ENCODE data around the gene ADTRP. TPM values are rescaled to one million over a fixed set of nuclear protein-coding genes. Genes with fewer than 3 reads are reported as not detected.

The ADTRP gene
- polyA plus RNA-seq, 1 donor (not counting 4 experiments of a cell fraction or from before 2014, with no cell fraction given), result 16.7 TPM

GRCh38 chr6:11771473-11772048 is 7.0 kb downstream of the ADTRP start:
- TF ChIP-seq CTCF (optimal IDR thresholded peaks at IDR 0.05 in 1 of 3, IDR thresholded peaks at IDR 0.05 in 1 of 3, conservative IDR thresholded peaks at IDR 0.05 in 1 of 3; ENCODE audit: extremely low read depth in 1 of 3, insufficient read depth in 2 of 3, low read length in 3 of 3) (no peak), EZH2 (IDR thresholded peaks at IDR 0.05; ENCODE audit: low read length) (no peak)
- dilution Hi-C loops (cut with MboI; ENCODE audit: extremely low pct_ligation_motif_present, low sequenced_read_pairs), result no loop called here
- Histone ChIP-seq H3K79me2 (ENCODE audit: control insufficient read depth, insufficient read depth, low read length) (no peaks in the 10 kb centered on the region), H3K9me3 (ENCODE audit: control insufficient read depth, low read depth, low read length) (no peaks in the 10 kb centered on the region), H3K9me1 (ENCODE audit: control insufficient read depth, extremely low read depth, insufficient read depth, low read length) (no peaks in the 10 kb centered on the region), H3K27me3 (ENCODE audit: control insufficient read depth, extremely low read depth, insufficient read depth, low read length) (no peaks in the 10 kb centered on the region), H3K4me3 (ENCODE audit: control insufficient read depth in 2 of 3, extremely low read depth in 1 of 3, insufficient read depth in 2 of 3, low read depth in 1 of 3, low read length in 3 of 3) (peak overlapping the region in 2 of 3 experiments; percentile 29 to 43), H2AFZ (ENCODE audit: control insufficient read depth, low read length) (no peak overlapping the region), H3K4me2 (ENCODE audit: control insufficient read depth, extremely low read depth, insufficient read depth, low read depth, low read length) (peak overlapping the region; percentile 89), H3K27ac (ENCODE audit: control insufficient read depth, insufficient read depth, low read length) (peak overlapping the region; percentile 100), H4K20me1 (ENCODE audit: control insufficient read depth, extremely low read depth, insufficient read depth, low read length) (no peaks in the 10 kb centered on the region), H3K9ac (ENCODE audit: control insufficient read depth, extremely low read depth, insufficient read depth, low read length) (peak overlapping the region; percentile 92), H3K4me1 (ENCODE audit: control insufficient read depth, extremely low read depth, insufficient read depth, low read length) (peaks cover 62% of the 10 kb centered on the region), H3K36me3 (ENCODE audit: control insufficient read depth in 2 of 2, extremely low read depth in 1 of 2, insufficient read depth in 2 of 2, low read length in 2 of 2) (no peaks in the 10 kb centered on the region)
- FAIRE-seq (no peak), DNase-seq (ENCODE audit: low read depth, low spot score) (peak; percentile 82)

GRCh38 chr6:11770546-11771466 is 7.8 kb downstream of the ADTRP start:
- peak; percentile 99 for DNase-seq (ENCODE audit: low read depth, low spot score)
- Histone ChIP-seq H3K9me3 (ENCODE audit: control insufficient read depth, low read depth, low read length) (no peaks in the 10 kb centered on the region), H3K27ac (ENCODE audit: control insufficient read depth, insufficient read depth, low read length) (peak overlapping the region; percentile 100), H3K9me1 (ENCODE audit: control insufficient read depth, extremely low read depth, insufficient read depth, low read length) (no peaks in the 10 kb centered on the region), H3K4me3 (ENCODE audit: control insufficient read depth in 2 of 3, extremely low read depth in 1 of 3, insufficient read depth in 2 of 3, low read depth in 1 of 3, low read length in 3 of 3) (peak overlapping the region; percentile 32 to 67 (median 60)), H3K27me3 (ENCODE audit: control insufficient read depth, extremely low read depth, insufficient read depth, low read length) (no peaks in the 10 kb centered on the region), H3K36me3 (ENCODE audit: control insufficient read depth in 2 of 2, extremely low read depth in 1 of 2, insufficient read depth in 2 of 2, low read length in 2 of 2) (no peaks in the 10 kb centered on the region), H3K9ac (ENCODE audit: control insufficient read depth, extremely low read depth, insufficient read depth, low read length) (peak overlapping the region; percentile 92), H4K20me1 (ENCODE audit: control insufficient read depth, extremely low read depth, insufficient read depth, low read length) (no peaks in the 10 kb centered on the region), H3K4me2 (ENCODE audit: control insufficient read depth, extremely low read depth, insufficient read depth, low read depth, low read length) (peak overlapping the region; percentile 89), H3K4me1 (ENCODE audit: control insufficient read depth, extremely low read depth, insufficient read depth, low read length) (peaks cover 67% of the 10 kb centered on the region), H2AFZ (ENCODE audit: control insufficient read depth, low read length) (no peak overlapping the region), H3K79me2 (ENCODE audit: control insufficient read depth, insufficient read depth, low read length) (no peaks in the 10 kb centered on the region)
- dilution Hi-C loops (cut with MboI; ENCODE audit: extremely low pct_ligation_motif_present, low sequenced_read_pairs), result no loop called here
- TF ChIP-seq CTCF (optimal IDR thresholded peaks at IDR 0.05 in 1 of 3, IDR thresholded peaks at IDR 0.05 in 1 of 3, conservative IDR thresholded peaks at IDR 0.05 in 1 of 3; ENCODE audit: extremely low read depth in 1 of 3, insufficient read depth in 2 of 3, low read length in 3 of 3) (peak in 1 of 3 experiments; percentile 1), EZH2 (IDR thresholded peaks at IDR 0.05; ENCODE audit: low read length) (no peak)
- FAIRE-seq, result peak; percentile 89
